ENCODE measurements around the gene SEC14L3.

Gene SEC14L3

DNA sequence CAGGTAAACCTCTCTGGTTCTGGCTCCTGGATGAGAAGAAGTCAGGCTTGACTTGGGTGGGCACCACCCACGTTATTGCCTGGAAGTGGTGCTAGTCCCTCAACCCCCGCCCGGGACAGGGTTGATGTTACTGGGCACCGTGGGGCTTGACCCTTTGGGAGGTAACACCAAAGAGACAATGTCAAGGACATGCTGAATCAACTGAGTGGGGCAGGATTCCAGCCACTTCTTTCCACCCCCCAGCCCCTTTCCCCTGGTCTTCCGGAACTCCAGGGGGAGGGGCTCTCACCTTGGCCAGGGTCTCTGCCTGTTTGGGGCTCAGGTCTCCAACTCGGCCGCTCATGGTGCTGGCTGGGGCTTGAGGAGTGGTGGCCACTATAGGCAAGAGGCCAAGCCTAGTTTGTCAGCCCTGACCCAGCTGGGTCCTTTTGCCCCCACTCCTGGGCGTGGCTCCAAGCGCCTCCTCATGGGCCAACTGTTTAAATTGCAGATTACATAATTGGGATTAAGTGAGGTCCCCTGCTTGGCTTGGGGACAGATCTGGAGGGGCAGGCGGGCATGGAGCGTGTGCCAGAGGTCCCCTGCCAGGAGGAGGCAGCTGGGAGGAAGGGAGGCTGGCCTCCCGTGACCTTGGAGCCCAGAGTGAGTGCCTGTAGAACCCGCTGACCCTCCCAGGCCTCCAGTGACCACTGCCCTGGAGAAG, at the start of gene SEC14L3:
TSS of gene SEC14L3 (minus strand) at position 402 of the 703 bp plus-strand sequence. CDS start at position 343, 59 bp downstream.
- DNase-seq: peak in 7 of 56 donors; percentile 4 to 35 (median 11)

DNA sequence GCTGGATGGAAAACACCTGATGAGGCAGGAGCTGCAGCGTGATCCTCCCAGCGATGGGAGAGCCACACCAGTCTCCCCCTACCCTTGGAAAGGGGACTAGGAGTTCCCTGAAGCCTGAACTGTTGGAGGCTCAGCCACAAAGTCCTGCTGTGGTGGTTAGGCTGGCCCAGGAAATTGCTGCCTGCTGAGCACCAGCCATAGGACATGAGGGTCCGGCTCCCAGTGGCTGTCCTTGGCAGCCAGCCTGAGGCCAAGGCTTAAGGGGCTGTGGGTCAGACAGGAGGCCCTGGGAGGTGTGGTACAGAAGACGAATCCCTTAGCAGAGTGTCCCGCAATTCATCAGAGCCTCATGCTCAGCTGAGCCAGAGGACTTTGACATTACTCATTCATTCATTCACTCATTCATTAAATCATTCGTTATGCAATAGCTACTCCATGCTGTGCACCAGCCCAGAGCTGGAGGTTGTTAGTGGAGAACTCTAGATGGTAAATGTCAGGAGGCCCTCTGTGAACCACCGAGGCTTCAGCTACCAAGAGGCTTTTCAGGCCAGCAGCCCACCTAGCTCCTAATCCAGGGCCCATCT, 48.1 kb upstream of the SEC14L3 start:
- no peak for DNase-seq

DNA sequence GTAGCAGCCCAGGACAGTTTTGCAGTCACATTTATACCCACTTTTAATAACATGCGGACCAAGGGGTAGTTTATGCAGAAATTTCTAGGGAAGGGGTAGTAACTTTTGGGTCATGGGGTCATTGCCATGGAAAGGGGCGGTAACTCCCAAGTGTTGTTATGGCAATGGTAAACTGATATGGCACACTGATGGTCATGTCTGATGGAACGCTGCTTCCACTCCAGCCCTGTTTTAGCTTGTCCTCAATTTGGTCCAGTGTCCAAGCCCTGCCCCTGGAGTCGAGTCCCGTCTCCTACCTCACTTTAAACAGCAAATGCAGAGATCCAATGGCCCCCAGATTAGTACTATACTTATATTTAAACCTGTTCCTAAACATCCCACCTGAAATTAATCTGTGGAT, 44.9 kb upstream of the SEC14L3 start:
- no peak for DNase-seq

DNA sequence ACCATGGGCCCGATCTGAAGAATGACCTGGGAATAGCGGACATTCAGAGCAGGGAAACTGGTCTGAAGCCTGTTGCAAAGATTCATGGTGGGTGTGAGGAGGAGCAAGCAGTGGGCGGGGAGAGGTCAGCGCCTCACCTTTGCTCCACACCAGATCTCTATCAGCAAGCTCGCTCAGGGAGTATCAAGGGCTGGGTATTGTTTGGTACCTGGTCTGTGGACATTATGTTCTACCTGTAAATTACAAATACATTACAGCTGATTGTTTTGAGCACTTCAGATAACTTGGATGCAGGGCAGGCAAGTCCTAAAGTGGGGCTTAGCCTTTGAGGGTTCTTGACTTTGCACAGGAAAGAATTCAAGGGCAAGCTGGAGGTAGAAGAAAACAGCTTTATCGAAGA, 44.5 kb upstream of the SEC14L3 start:
- no peak for DNase-seq

DNA sequence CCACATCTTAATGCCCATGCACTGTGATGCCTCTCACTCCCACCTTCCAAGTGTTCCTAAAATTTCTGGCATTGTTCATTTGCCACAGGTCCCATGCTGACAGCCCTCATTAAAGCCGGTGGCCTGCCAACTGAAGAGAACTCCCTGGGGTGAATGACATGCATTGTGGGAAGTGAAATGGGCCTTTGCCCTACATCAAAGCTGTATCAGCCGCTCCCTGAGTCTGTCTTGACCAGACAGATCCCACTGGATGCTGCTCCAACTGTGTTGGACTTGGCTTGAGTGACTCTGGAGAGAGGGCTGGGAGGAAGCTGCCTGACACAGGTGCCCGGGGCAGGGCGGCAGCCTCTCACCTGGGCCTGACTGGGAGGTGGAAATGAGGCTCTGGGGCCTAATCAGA, 42.4 kb upstream of the SEC14L3 start:
- DNase-seq: no peak

DNA sequence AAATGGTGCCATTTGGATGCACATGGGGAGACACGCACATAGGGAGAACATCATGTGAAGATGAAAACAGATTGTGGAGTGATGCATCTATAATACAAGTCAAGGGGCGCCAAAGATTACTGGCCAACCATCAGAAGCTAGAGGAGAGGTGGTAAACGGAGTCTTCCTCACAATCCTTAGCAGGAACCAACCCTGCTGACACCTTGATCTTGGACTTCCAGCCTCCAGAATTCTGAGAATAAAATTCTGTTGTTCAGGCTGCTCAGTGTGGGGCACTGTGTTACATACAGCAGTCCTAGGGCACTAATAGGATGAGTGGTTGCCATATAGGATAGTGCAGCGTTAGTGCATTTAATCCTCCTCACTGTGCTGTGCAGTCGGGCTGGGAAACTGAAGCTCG, 41.6 kb upstream of the SEC14L3 start:
- no peak for DNase-seq

DNA sequence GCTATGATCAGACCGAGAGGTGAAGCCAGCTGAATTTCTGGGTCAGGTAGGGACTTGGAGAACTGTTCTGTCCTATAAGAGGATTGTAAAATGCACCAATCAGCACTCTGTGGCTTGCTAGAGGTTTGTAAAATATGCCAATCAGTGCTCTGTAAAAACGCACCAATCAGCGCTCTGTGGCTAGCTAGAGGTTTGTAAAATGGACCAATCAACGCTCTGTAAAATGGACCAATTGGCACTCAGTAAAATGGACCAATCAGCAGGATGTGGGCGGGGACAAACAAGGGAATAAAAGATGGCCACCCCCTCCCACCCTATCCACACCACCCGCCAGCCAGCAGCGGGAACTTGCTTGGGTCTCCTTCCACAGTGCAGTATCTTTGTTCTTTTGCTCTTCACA, 40.1 kb upstream of the SEC14L3 start:
- no peak for DNase-seq

DNA sequence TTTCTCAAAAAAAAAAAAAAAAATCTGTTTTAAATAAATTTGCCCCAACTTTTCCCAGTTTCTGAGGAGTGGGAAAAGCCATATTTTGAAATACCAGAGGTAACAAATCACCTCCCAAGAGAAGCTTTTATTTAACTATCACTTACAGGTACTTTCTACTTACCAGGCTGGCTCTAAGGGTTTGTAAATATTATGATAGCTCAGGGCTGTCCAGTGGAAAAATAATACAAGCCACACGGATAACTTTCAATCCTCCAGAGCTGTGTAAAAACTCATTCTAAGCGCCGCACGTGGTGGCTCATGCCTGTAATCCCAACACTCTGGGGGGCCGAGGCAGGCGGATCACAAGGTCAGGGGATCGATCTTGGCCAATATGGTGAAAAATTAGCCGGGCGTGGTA, 39.3 kb upstream of the SEC14L3 start:
- DNase-seq: no peak

DNA sequence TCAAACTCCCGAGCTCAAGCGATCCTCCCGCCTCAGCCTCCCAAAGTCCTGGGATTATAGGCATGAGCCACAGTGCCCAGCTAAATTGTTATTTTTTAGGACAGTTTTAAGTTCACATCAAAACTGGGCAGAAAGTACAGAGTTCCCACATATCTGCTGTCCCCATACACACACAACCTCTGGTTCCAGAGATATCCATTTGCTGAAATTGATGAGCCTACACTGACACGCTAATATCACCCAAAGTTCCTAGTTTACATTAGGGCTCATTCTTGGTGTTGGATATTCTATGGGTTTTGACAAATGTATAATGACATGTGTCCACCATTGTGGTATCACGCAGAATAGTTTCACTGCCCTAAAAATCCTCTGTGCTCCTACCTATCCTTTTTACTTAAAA, 36.4 kb upstream of the SEC14L3 start:
- DNase-seq: no peak

DNA sequence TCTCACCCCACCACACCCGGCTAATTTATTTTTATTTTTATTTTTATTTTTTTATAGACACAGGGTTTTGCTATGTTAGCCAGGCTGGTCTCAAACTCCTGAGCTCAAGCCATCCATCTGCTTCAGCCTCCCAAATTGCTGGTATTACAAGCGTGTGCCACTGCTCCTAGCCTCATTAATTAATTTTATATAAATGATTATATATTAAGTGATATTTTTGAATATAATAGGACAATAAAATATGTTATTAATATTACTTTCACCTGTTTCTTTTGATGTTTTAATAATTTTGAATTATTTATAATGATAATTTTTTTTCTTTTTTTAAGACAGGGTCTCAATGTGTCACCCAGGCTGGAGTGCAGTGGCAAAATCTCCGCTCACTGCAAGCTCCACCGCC, 35.9 kb upstream of the SEC14L3 start:
- DNase-seq: no peak

DNA sequence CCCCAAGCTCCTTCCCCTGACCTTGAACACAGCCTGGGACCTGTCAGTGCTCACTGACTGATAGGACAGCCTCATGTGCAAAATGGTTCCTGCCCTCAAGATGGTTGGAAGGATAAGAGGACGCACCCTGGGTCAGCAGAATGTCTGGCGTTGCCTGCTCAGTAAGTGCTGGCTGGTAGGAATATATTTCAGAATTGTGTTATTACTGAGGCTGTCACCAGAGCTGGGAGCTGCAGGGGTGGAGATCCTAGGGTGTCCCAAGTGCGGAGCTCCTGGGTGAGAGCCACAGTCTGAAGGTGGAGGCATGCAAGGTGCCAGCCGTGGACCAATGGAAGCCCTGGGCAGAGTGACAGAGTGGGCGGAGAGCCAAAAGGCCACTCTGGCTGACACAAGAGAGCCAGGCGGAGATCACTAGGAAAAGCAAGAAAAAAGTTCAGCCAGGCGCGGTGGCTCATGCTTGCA, 34.7 kb upstream of the SEC14L3 start:
- DNase-seq: no peak

DNA sequence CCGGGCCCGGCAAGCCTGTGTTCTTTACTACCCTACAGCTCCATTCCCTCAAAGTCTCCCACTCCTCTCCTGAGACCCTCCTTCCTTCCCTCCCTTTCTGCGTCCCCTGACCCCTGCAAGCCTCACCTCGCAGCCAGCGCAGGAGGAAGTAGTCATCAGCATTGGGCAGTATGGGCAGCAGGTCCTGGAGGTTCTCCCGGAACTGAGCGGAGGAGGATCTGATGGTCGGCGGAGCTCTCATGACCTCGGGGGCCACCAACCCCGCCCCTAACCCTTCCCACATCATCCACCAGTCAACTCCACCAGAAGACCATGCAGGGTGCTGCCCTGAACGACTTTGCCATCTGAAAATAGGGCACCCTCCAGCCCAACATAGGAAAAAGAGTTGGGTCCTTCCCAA, 31.7 kb upstream of the SEC14L3 start:
- no peak for DNase-seq

DNA sequence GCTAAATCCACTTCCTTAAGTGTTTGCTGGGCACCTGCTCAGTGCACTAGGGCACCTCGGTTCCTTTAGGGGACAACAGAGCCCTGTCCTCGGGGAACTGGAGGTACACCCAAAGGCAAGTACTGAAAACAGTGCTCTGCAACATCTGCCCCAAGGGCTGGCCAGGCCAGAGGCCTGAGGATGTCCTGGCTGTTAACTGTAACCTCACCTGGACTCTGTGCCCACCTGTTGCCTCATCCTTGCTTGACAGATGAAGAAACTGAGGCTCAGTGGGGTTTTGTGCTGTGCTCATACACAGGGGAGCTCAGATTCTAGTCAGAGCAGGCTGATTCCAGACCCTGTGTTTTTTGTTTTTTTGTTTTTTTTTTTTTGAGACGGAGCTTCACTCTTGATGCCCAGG, 31.1 kb upstream of the SEC14L3 start:
- DNase-seq: no peak

DNA sequence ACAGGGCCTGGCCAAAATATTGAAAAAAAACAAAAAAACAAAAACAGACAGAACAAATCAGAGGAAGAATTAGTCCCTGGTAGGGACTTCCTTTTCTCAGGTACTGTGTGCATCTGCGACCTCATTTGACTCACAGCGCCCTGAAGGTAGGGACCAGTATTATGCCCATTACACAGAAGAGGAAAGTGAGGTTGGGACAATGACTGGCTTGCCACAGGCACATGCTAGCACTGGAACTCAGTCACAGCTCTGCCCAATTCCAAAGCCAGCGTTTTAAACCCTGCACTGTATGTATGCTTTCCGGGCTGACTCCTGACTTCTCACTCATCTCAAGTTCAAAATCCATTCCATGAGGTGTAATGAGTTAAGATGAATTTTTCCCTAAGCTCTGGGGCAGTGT, 30.3 kb upstream of the SEC14L3 start:
- DNase-seq: no peak

DNA sequence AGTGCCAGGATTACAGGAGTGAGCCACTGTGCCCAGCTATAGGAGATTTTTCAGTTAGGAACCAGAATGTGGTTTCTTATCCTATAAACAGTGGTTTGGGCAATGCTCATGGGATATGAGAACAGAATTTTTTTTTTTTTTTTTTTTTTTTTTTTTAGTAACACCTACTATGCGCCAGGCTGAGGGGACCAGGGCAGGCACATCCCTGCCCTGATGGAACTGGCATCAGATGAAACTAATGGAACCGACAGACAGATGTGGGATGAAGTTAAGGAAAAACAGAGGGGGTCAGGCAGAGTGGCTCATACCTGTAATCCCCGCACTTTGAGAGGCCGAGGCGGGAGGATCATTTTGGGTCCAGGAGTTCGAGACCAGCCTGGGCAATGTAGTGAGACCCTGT, 28.8 kb upstream of the SEC14L3 start:
- no peak for DNase-seq

DNA sequence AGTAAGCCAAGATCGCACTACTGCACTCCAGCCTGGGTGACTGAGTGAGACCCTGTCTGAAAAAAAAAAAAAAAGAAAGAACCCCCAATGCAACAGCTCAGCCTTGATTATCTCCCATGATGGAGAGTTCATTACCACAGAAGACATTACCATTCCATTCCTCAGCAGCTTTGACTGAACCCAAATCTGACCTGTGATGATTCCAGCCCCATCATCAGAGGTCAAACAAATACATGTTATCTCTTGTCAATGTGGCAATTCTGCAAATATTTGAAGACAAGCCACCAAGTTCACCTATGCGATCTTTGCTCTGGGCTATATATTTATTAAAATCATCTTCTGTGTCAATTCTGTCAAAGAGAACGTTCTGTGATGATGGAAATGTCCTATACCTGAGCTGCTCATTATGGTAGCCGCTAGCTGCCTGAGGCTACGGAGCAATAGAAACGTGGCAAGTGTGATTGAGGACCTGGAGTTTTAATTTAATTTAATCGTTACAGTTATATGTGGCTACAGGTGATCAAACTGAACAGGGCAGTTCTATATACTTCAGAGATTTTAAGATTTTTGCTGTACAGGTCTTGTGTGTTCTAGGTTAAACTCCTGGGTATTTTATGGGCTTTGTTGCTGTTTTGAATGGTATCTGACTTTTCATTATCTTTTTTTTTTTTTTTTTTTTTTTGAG, 25.8 kb upstream of the SEC14L3 start:
- no peak for DNase-seq

DNA sequence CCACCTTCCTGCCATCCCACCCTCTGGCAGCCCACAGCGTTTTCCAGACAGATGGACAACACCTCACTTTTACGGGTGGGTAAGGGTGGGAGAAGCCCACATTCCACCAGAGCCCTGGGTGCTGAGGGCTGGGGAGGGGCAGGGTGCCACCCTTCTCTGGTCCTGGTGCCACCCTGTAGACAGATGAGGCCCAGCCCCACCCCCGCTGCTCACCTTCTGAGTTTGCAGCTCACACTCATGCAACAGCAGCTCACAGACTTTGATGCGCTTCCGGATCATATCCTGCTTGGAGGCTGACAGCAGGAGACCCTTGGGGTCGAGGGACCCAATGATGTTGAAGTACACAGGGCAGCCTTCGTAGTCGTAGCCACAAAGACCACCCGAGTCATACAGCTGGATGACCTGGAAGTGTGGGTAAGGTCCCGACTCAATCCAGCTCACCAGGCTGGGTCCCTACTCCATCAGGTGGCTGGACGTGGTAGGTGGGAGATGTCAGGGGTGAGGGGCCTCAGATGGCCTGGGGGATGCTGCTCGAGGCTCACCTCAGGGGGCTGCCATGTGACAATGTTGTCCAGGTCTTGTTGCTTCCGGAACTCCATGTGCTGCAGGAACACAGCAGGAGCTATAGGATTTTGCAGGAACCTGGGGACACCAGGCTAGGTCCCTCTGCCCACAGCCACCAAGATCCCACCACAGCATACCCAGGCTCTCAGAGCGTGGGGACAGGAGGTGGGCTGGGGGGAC, 23.4 kb upstream of the SEC14L3 start:
- no peak for DNase-seq

DNA sequence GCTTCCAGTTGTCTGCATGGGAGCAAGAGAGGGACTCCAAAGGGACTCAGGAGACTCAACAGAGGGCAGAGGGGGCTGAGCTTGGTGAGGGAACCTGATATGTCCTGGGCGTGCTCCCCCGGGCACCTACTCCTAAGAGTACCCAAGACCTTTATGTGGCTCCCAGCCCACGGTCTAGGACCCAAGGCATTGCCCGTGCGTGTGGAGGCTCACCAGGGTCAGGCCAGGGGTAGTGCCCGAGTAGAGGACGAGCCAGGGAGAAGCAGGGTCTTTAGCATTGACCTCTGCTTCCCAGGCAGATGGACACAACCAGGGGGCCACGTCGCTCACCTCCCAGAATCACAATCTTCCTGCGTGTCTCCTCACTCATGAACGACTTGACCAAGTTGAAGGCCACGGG, 20.3 kb upstream of the SEC14L3 start:
- DNase-seq: no peak

DNA sequence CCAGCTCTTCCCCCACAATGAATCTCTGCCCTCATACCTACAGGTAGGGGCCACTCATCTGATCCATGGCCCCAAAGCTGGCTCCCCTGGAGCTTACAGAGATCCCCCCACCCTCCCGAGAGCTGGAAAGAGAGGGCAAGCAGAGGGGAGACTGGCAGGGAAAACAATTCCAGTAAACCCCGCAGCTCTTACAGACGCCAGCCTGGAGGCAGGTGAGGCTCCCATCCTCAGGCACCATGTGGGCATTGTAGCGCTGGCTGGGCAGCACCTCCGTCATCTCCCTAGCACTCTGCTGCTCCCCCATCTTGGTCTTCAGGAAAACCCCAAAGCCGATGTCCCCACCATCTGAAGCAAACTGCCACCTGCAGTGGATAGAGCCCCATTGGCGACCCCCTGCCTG, 19.6 kb upstream of the SEC14L3 start:
- DNase-seq: no peak

DNA sequence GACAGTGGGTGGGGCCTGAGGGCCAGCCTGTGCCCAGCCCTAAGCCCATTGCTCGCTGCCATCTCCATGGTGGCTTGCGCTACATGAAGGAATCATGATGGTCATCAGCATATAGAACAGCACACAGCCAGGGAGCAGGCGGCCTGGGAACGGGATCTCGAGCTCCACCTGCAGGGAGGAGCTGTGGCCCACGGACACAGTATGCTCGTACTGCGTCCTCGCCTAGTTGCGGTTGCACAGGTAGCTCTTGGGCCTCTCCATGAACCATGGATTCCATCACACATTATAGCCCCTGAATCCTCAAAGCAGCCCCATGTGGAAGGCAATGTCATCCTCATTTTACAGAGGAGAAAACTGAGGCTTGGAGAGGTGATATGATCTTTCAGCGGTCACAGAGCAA, 18.6 kb upstream of the SEC14L3 start:
- no peak for DNase-seq

DNA sequence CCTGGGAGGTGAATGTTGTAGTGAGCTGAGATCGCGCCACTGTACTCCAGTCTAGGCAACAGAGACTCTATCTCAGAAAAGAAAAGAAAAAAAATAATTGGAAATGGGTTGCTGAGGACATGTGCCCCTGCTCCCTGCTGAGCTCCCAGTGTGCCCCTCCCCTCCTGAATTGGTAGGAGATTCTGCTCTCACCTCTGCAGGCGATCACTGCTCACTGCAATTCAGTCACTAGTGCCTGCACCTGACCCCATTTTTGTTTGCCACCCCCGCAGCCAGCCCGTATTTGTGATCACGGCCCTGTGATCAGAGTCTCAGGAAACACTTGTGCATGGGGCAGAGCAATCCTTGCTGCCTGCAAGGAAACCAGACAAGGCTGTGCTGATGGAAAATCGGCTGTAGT, 16.3 kb upstream of the SEC14L3 start:
- DNase-seq: no peak

DNA sequence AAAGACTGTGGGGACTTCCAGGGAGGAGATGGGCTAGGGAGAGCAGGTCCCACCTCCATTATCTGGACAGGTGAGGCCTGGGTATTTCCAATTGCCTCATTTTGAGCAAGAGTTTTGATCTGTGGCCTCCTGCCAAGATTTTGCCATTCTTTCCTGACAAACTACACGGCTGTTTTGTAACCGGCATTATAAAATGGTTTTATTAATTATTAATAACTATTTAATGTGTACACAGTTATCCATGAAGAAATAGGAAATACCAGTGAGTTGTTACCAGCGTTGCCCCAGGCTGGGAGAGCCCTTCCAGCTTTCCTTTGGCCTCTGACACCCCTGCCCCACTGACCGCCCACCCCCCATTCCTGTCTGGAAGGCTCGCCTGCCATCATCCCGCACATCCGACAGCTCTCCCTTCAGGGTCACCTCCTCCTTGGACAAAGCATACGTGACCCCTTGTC, 14.9 kb upstream of the SEC14L3 start:
- no peak for DNase-seq

Measured in amygdala (tissue), 56 donors.